Calu3 (cell line): ENCODE measurements around the gene SORBS2. TPM values are rescaled to one million over a fixed set of nuclear protein-coding genes. Genes with fewer than 3 reads are reported as not detected.

ENCODE experiments used
- BruUV-seq: library from RNA; stranded (reverse); fragments of 400-500 nt; replicated peaks from 2 replicates; lab custom pipeline; 2021; lab: Mats Ljungman, UMichigan
- CTCF ChIA-PET: fragments of 300-600 bp; sonication (Branson Sonifier 250); formaldehyde crosslinking; loops from one replicate; lab custom pipeline; 2022; ENCODE audit warnings: antibody characterized with exemption; lab: Charles Lee
- DNase-seq: peaks from one replicate; pipeline ENCODE4 v3.0.0; 2022
- H3K27ac Mint-ChIP-seq: one replicate; pipeline ENCODE4 v1.8.0; 2022; ENCODE audit warnings: mixed read lengths; ENCODE audit not compliant: unreplicated experiment
- H3K27me3 Mint-ChIP-seq: one replicate; pipeline ENCODE4 v1.8.0; 2022; ENCODE audit warnings: mixed read lengths; ENCODE audit not compliant: unreplicated experiment
- H3K36me3 Mint-ChIP-seq: one replicate; pipeline ENCODE4 v1.8.0; 2022; ENCODE audit warnings: mild to moderate bottlenecking, moderate library complexity, mixed read lengths; ENCODE audit not compliant: insufficient read depth, unreplicated experiment
- H3K4me1 Mint-ChIP-seq: one replicate; pipeline ENCODE4 v1.8.0; 2022; ENCODE audit warnings: mild to moderate bottlenecking, low read depth, mixed read lengths; ENCODE audit not compliant: unreplicated experiment
- H3K4me3 Mint-ChIP-seq: one replicate; pipeline ENCODE4 v1.8.0; 2022; ENCODE audit warnings: mild to moderate bottlenecking, low read depth, moderate library complexity, mixed read lengths; ENCODE audit not compliant: unreplicated experiment
- H3K9me3 Mint-ChIP-seq: one replicate; pipeline ENCODE4 v1.8.0; 2022; ENCODE audit warnings: low read depth, mixed read lengths; ENCODE audit not compliant: unreplicated experiment
- intact Hi-C: fragments of 100-400 bp; cut with micrococcal nuclease; formaldehyde crosslinking; loops from one replicate; pipeline ENCODE4 v1.10.0; 2022; ENCODE audit not compliant: unreplicated experiment
- total RNA-seq: library from RNA; stranded (reverse); gene quantifications from 2 replicates; pipeline ENCODE4 v1.2.3, GENCODE V29; 2022
- TF ChIP-seq, protein P1 (sequence below): fragments of 200-600 bp; IDR thresholded peaks from one replicate; pipeline ENCODE4 v1.8.0; 2022; ENCODE audit warnings: antibody characterized with exemption; ENCODE audit not compliant: unreplicated experiment

The SORBS2 gene
- total RNA-seq, 1 experiment from 2014 or later: 52.8 TPM

DNA sequence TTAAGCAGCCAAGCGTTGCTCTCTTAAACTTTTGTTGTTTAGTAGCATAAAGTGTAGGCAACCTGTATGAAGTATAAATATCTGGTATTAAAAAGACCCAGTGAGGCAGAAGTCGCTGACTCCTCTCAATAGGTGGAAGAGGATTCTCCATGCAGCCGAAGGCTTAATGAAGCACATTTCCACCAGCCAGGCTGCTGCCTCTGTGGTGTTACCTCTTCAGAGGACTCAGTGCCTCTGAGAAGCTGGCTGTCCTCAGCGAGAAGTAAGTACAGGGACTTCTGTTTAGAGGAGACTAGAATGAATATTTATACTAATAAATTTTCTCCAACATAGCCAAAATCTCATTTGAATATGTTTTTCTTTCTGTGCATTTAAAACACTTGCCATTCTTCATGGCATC lies 6.0 kb downstream of the SORBS2 start:
- Mint-ChIP-seq H3K36me3 (peaks cover 22% of the 10 kb centered on the region), H3K27me3 (no peaks in the 10 kb centered on the region), H3K9me3 (peaks cover 4% of the 10 kb centered on the region), H3K4me1 (peaks cover 11% of the 10 kb centered on the region), H3K27ac (no peak overlapping the region), H3K4me3 (no peak overlapping the region)
- TF ChIP-seq, protein P1, sequence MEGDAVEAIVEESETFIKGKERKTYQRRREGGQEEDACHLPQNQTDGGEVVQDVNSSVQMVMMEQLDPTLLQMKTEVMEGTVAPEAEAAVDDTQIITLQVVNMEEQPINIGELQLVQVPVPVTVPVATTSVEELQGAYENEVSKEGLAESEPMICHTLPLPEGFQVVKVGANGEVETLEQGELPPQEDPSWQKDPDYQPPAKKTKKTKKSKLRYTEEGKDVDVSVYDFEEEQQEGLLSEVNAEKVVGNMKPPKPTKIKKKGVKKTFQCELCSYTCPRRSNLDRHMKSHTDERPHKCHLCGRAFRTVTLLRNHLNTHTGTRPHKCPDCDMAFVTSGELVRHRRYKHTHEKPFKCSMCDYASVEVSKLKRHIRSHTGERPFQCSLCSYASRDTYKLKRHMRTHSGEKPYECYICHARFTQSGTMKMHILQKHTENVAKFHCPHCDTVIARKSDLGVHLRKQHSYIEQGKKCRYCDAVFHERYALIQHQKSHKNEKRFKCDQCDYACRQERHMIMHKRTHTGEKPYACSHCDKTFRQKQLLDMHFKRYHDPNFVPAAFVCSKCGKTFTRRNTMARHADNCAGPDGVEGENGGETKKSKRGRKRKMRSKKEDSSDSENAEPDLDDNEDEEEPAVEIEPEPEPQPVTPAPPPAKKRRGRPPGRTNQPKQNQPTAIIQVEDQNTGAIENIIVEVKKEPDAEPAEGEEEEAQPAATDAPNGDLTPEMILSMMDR: no peak
- DNase-seq: no peak
- intact Hi-C loops: loop anchor here (10.0 kb wide), 1 partner anchor 161 kb away; no protein-coding TSS in a partner anchor
- no TSS peak for BruUV-seq
- CTCF ChIA-PET: no interaction called here

- Mint-ChIP-seq H3K27ac (no peak overlapping the region), H3K4me3 (no peak overlapping the region), H3K27me3 (no peaks in the 10 kb centered on the region), H3K4me1 (peaks cover 11% of the 10 kb centered on the region), H3K36me3 (peaks cover 18% of the 10 kb centered on the region), H3K9me3 (peaks cover 4% of the 10 kb centered on the region)
- DNase-seq: no peak
- no TSS peak for BruUV-seq
- CTCF ChIA-PET: no interaction called here
- TF ChIP-seq, protein P1: no peak
- intact Hi-C loops: loop anchor here (10.0 kb wide), 1 partner anchor 161 kb away; no protein-coding TSS in a partner anchor
These were observed 6.7 kb downstream of the SORBS2 start for GRCh38 chr4:185805262-185805802.

GRCh38 chr4:185803022-185803421 lies 9.0 kb downstream of the SORBS2 start:
- Mint-ChIP-seq H3K4me3 (no peak overlapping the region), H3K4me1 (peaks cover 11% of the 10 kb centered on the region), H3K36me3 (peaks cover 5% of the 10 kb centered on the region), H3K27me3 (no peaks in the 10 kb centered on the region), H3K27ac (no peak overlapping the region), H3K9me3 (peaks cover 4% of the 10 kb centered on the region)
- no peak for DNase-seq
- BruUV-seq: no TSS peak
- TF ChIP-seq, protein P1: no peak
- CTCF ChIA-PET: no interaction called here
- intact Hi-C loops: loop anchor here (10.0 kb wide), 1 partner anchor 158 kb away; no protein-coding TSS in a partner anchor

DNA sequence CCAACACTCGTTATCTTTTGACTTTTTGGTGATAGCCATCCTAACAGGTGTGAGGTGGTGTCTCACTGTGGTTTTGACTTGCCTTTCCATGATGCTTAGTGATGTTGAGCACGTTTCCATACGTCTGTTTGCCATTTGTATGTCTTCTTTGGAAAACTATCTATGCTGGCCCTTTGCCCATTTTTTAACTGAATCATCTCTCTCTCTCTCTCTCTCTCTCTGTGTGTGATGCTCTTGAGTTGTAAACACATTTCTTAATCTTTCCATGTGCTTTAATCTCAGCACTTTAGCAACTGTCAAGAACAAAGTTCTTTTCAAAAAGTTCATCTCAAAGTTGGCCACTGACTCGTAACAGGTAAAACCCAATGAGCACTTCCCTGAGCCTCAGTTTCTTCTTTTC lies 10.5 kb downstream of the SORBS2 start:
- no peaks in the 10 kb centered on the region for H3K27me3 Mint-ChIP-seq
- BruUV-seq: no TSS peak
- H3K27ac Mint-ChIP-seq: no peak overlapping the region
- TF ChIP-seq, protein P1: no peak
- intact Hi-C loops: loop anchor here (10.0 kb wide), 1 partner anchor 157 kb away; no protein-coding TSS in a partner anchor
- H3K36me3 Mint-ChIP-seq: peaks cover 2% of the 10 kb centered on the region
- DNase-seq: no peak
- H3K4me1 Mint-ChIP-seq: peaks cover 11% of the 10 kb centered on the region
- H3K9me3 Mint-ChIP-seq: peaks cover 4% of the 10 kb centered on the region
- H3K4me3 Mint-ChIP-seq: no peak overlapping the region
- CTCF ChIA-PET: no interaction called here
